GM19328 (cell line): ENCODE measurements around the gene TCF12.
"Not testable (repeated sequence)": the region's sequence is repeated elsewhere in the genome, so short reads cannot be mapped to it uniquely, and the experiment has no call there.

ENCODE experiments used
- ATAC-seq: cut with Tn5 transposase; IDR thresholded peaks from one replicate; pipeline ENCODE4 v1.9.1; 2021; ENCODE audit warnings: mild to moderate bottlenecking, moderate library complexity; ENCODE audit not compliant: unreplicated experiment

Gene TCF12

GRCh38 chr15:56943403-56943802 is 25.0 kb downstream of the TCF12 start:
- no peak for ATAC-seq

DNA sequence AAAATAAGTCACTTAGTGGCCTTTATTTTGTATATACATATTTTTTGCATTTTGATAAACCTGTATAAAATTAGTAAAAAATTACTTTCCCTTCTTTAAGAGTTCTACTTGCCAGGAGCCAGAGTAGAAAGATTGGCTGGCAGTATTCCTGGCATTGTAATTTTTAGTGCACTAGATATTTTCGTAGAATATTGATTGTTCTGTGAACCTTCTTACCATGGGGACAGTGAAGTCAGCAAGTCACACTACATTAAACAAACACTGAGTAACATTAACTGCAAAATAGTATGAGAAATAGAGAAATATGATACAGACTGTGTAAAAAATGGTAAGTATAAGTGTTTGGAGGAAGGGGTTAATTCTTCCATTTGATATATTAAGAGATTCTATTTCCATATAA is 26.0 kb downstream of the TCF12 start:
- ATAC-seq, result no peak

GRCh38 chr15:56946150-56946549 is 27.7 kb downstream of the TCF12 start:
- no peak for ATAC-seq

DNA sequence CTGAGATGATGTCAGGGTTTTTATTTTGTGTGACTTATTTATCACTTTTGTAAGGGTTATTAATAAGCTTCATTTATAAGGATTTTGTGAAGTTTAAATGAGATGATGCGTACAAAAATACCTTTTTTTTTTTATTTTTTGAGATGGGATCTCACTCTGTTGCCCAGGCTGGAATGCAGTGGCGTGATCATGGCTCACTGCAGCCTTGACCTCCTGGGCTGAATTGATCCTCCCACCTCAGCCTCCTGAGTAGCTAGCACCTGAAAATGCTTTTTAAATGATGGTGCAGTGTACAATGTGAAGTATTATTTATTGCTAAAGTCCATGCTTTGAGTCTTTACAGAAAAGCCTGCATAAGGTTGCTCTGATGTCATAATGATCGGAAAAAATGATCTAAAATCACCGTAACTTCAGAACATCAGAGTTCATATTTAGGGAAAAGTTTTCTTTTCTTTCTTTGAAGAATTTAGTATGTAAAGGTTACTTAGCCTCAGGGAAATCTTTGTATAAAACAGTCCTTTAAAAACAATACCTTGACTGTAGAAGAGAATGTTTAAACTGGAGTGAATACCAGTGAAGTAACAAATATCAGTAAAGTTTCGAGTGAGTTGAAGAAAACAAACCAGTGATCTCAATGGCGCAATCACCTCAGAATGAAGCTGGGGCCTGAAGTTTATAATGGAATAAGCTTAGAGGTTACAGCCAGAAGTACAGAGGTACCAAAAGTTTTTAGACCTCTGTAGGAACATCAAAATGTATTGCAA is 29.7 kb downstream of the TCF12 start:
- ATAC-seq, result no peak

GRCh38 chr15:56948764-56949101 is 30.3 kb downstream of the TCF12 start:
- ATAC-seq, result no peak

DNA sequence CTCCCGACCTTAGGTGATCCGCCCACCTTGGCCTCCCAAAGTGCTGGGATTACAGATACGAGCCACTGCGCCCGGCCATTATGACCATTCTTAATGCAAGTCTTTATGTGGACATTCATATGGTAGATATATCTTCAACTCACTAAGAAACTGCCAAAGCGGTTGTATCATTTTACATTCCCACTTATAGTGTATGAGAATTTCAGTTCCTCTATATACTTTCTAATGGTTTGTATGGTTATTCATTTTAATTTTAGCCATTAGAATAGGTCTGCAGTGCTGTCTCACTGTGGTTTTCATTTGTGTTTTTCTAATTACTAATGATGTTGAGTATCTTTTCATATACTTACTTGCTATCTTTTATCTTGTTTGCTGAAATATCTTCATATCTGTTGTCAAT is 32.5 kb downstream of the TCF12 start:
- ATAC-seq, result peak; percentile 91

DNA sequence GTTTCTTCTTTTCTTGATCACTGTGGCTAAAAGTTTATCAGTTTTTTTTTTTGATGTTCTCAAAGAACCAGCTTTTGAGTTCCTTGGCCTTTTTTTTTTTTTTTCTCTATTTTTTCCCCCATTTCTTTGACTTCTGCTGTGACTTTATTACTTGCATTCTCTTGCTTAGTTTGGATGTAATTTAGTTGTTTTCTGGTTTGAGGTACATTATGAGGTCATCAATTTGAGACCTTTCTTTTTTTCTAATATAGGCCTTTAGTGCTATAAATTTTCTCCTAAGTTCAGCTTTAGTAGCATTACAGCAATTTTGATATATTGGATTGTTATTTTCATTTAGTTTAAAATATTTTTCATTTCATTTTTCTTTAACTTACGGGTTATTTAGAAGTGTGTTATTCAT is 35.3 kb downstream of the TCF12 start:
- no peak for ATAC-seq

GRCh38 chr15:56955011-56955410 is 36.6 kb downstream of the TCF12 start:
- not testable (repeated sequence) for ATAC-seq

- ATAC-seq, result no peak
These were observed 38.1 kb downstream of the TCF12 start for GRCh38 chr15:56956538-56956937.

GRCh38 chr15:56957812-56958406 is 39.5 kb downstream of the TCF12 start:
- no peak for ATAC-seq

DNA sequence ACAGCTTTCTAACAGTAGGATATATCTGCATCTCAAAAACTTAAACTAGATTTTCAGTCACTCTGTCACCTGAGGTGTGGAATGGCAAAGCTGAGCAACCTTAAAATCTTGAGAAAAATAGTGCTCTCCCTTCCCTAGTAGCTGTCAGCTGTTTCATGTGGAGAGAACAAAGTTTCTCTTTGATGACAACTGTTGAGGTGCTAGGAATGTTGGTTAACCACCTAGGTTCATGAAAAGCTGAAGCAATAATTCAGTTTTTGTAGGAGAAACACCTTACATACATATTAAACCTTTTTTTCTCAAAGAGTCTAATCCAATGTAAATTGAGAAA is 40.8 kb downstream of the TCF12 start:
- no peak for ATAC-seq

GRCh38 chr15:56960116-56960515 is 41.7 kb downstream of the TCF12 start:
- ATAC-seq, result no peak

- ATAC-seq, result no peak
These were observed 44.7 kb downstream of the TCF12 start for GRCh38 chr15:56963126-56963525.

DNA sequence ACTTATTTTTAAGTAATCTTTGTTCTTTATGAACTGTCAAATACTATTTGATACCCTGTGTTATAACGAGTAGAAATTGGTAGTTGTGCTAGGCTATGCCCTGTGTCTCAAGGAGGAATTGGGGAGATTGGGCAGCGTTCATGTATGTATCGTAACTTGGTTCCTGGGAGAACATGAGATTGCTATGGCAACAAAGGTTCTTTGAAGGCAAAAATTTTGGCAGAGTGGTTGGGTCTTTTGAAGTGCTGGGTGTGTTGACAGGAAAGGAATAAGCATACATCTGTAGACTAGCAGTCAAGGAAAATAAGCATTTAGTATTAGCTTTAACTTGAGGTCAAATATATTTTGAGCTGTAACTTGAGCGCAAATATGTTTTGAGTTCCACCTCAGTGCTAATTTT is 45.3 kb downstream of the TCF12 start:
- ATAC-seq, result no peak

- ATAC-seq, result no peak
These were observed 45.7 kb downstream of the TCF12 start for GRCh38 chr15:56964182-56964581.

- no peak for ATAC-seq
These were observed 47.0 kb downstream of the TCF12 start for GRCh38 chr15:56965231-56966013.

DNA sequence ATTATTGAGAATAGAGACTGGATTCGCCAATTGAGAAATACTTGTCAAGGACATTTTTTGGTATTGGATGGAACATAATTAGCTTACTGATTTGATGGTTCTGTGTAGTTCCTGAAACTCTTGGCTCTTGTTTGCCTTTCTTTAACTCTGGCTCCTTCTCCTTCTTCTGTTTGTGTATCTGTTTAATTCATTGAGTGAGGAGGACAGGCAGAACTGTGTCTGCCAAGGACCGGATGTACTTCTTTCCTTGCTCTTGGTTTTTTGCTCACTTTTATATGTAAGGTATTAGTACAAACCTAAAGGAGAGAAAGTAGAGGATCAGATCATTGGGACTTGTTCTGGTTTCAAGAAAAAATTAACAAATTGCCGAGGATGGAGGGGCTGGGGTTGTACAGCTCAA is 48.9 kb downstream of the TCF12 start:
- no peak for ATAC-seq

DNA sequence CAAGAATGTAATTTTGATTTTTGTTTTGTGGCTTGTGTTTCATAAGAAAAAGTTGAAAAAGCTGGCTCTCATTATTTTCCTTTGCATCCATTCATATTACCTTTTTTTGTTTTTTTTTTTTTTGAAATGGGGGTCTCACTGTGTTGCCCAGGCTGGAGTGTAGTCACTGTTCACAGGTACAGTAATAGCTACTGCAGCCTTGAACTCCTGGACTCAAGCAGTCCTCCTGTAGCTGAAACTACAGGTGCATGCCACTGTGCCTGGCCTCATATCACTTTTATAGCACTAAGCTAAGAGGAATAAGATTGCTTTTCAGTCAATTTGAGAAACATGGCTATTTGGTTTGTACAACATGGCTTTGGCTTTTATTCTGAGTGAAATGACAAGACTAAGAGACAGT is 49.8 kb downstream of the TCF12 start:
- no peak for ATAC-seq

GRCh38 chr15:56968821-56969220 is 50.4 kb downstream of the TCF12 start:
- no peak for ATAC-seq

GRCh38 chr15:56969265-56969895 is 50.9 kb downstream of the TCF12 start:
- ATAC-seq, result no peak

DNA sequence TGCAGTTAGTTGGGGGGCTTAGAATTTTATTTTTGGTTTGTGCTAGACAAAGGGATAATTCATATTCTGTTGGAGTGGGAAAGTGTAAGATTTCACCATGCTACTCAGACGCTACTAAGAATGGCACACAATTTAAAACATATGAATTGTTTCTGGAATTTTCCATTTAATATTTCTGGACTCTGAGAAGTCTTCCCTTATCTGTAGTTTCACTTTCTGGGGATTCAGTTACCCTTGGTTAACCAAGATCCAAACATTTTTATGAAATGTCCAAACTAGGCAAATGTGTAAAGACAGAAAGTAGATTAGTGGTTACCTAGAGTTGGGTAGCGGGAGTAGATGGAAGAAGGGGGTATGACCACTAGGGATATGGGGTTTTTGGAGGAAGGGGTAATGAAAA is 53.1 kb downstream of the TCF12 start:
- ATAC-seq, result no peak

DNA sequence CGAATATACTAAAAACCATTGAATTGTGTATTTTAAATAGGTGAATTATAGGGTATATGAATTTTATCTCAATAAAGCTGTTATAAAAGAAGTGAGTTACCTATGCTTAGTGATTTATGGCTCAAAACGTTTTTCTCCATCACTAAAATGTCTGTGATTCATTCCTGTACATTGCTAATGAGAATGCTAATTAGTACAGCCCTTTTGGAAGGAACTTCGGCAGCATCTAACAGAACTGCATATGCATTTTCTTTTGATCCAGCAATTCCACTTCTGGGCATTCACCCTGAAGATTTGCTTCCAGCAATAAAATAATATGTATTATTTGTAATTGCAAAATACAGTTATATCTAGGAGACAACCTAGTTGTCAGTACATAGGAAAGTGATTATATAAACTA is 53.6 kb downstream of the TCF12 start:
- no peak for ATAC-seq
